ENCODE data around the gene FBXL3. TPM values are rescaled to one million over a fixed set of nuclear protein-coding genes. Genes with fewer than 3 reads are reported as not detected.
A peak's percentile ranks its signal among the peaks of the same experiment; 100 is the strongest.

The FBXL3 gene
- 20.0 TPM for polyA plus RNA-seq (2013, experiment 1 of 2)
- 22.4 TPM for polyA plus RNA-seq (2013, experiment 2 of 2)

- Histone ChIP-seq H4K8ac (ENCODE audit: low read length) (peak within 1 kb of the TSS; percentile 97), H3K14ac (ENCODE audit: low read length in 2 of 2) (peak within 1 kb of the TSS in 1 of 2 experiments; percentile 93), H3K36me3 (ENCODE audit: control insufficient read depth in 1 of 2, insufficient read depth in 2 of 2, low read depth in 1 of 2, low read length in 2 of 2) (no peaks in the 10 kb centered on the region), H3K23ac (ENCODE audit: low read length in 2 of 2) (peak within 1 kb of the TSS in 1 of 2 experiments; percentile 59), H2AK5ac (ENCODE audit: low read length, severe bottlenecking) (no peak within 1 kb of the TSS), H2BK5ac (ENCODE audit: low read depth, low read length, poor library complexity, severe bottlenecking) (peak within 1 kb of the TSS; percentile 63), H3K4me2 (ENCODE audit: low read length, poor library complexity, severe bottlenecking) (peak within 1 kb of the TSS; percentile 87), H3K27ac (ENCODE audit: low read length, poor library complexity, severe bottlenecking) (peak within 1 kb of the TSS; percentile 92), H2AFZ (ENCODE audit: low read depth, low read length) (peak within 1 kb of the TSS; percentile 97), H3K4me1 (ENCODE audit: control insufficient read depth, insufficient read depth, low read depth, low read length) (peaks cover 10% of the 10 kb centered on the region), H4K91ac (ENCODE audit: low read length) (peak within 1 kb of the TSS; percentile 95), H3K27me3 (ENCODE audit: control insufficient read depth in 1 of 2, insufficient read depth in 1 of 2, low read length in 2 of 2) (no peaks in the 10 kb centered on the region), H3K9ac (ENCODE audit: low read length) (peak within 1 kb of the TSS; percentile 93), H3K4ac (ENCODE audit: low read depth in 1 of 2, low read length in 2 of 2) (peak within 1 kb of the TSS; percentile 55 to 89), H3K79me1 (replicated peaks; ENCODE audit: low read length, poor library complexity, severe bottlenecking) (no peaks in the 10 kb centered on the region), H3K4me3 (ENCODE audit: insufficient read depth in 1 of 2, low read depth in 1 of 2, low read length in 2 of 2) (peak within 1 kb of the TSS; percentile 85 to 96), H2BK15ac (ENCODE audit: low read depth, poor library complexity, severe bottlenecking) (peak within 1 kb of the TSS; percentile 55), H2BK120ac (ENCODE audit: low read depth, low read length) (peak within 1 kb of the TSS; percentile 21), H3K18ac (ENCODE audit: low read depth in 1 of 2, low read length in 2 of 2) (peak within 1 kb of the TSS; percentile 80 to 99), H2BK12ac (ENCODE audit: low read length in 2 of 2) (no peak within 1 kb of the TSS), H3K9me3 (ENCODE audit: control insufficient read depth, low read length) (no peaks in the 10 kb centered on the region)
- DNase-seq, result peak; percentile 93
- under 1% methylated on average over 70 of the region's 74 CpGs for WGBS
Measured at GRCh38 chr13:77026861-77027621, at the start of gene FBXL3. TSS of gene FBXL3 (minus strand) at chr13:77027159. CDS start at chr13:77021860, 5,299 bp downstream.

- H3K27ac ChIP-seq (ENCODE audit: low read length, poor library complexity, severe bottlenecking), result no peak overlapping the region
- no peak overlapping the region for H2BK5ac ChIP-seq (ENCODE audit: low read depth, low read length, poor library complexity, severe bottlenecking)
- DNase-seq, result no peak
- peaks cover 3 to 76% of the 10 kb centered on the region in 2 experiments for H3K36me3 ChIP-seq (ENCODE audit: control insufficient read depth in 1 of 2, insufficient read depth in 2 of 2, low read depth in 1 of 2, low read length in 2 of 2)
- no peak overlapping the region for H2AK5ac ChIP-seq (ENCODE audit: low read length, severe bottlenecking)
- H3K4me2 ChIP-seq (ENCODE audit: low read length, poor library complexity, severe bottlenecking), result no peak overlapping the region
- no peaks in the 10 kb centered on the region for H3K4me1 ChIP-seq (ENCODE audit: control insufficient read depth, insufficient read depth, low read depth, low read length)
- 91% methylated on average over 2 of the region's 2 CpGs for WGBS
- H2BK15ac ChIP-seq (ENCODE audit: low read depth, poor library complexity, severe bottlenecking), result no peak overlapping the region
- no peak overlapping the region for H2BK120ac ChIP-seq (ENCODE audit: low read depth, low read length)
- no peak overlapping the region for H4K8ac ChIP-seq (ENCODE audit: low read length)
- no peaks in the 10 kb centered on the region for H3K9me3 ChIP-seq (ENCODE audit: control insufficient read depth, low read length)
- no peaks in the 10 kb centered on the region for H3K27me3 ChIP-seq (ENCODE audit: control insufficient read depth in 1 of 2, insufficient read depth in 1 of 2, low read length in 2 of 2)
- no peak overlapping the region for H3K18ac ChIP-seq (ENCODE audit: low read depth in 1 of 2, low read length in 2 of 2)
- H3K79me1 ChIP-seq (replicated peaks; ENCODE audit: low read length, poor library complexity, severe bottlenecking), result no peaks in the 10 kb centered on the region
- H2AFZ ChIP-seq (ENCODE audit: low read depth, low read length), result no peak overlapping the region
- no peak overlapping the region for H3K4me3 ChIP-seq (ENCODE audit: insufficient read depth in 1 of 2, low read depth in 1 of 2, low read length in 2 of 2)
- no peak overlapping the region for H3K9ac ChIP-seq (ENCODE audit: low read length)
- H3K23ac ChIP-seq (ENCODE audit: low read length in 2 of 2), result no peak overlapping the region
- H2BK12ac ChIP-seq (ENCODE audit: low read length in 2 of 2), result no peak overlapping the region
- no peak overlapping the region for H4K91ac ChIP-seq (ENCODE audit: low read length)
- H3K4ac ChIP-seq (ENCODE audit: low read depth in 1 of 2, low read length in 2 of 2), result no peak overlapping the region
- H3K14ac ChIP-seq (ENCODE audit: low read length in 2 of 2), result no peak overlapping the region
Measured at GRCh38 chr13:77067519-77067918, 40.6 kb upstream of the FBXL3 start.

- no peak overlapping the region for H2AFZ ChIP-seq (ENCODE audit: low read depth, low read length)
- 50% methylated on average over 1 of the region's 5 CpGs for WGBS
Measured at GRCh38 chr13:77065461-77066147, 38.6 kb upstream of the FBXL3 start.

GRCh38 chr13:77062097-77062496 is 35.1 kb upstream of the FBXL3 start:
- Histone ChIP-seq H3K27ac (ENCODE audit: low read length, poor library complexity, severe bottlenecking) (no peak overlapping the region), H3K27me3 (ENCODE audit: control insufficient read depth in 1 of 2, insufficient read depth in 1 of 2, low read length in 2 of 2) (no peaks in the 10 kb centered on the region), H3K18ac (ENCODE audit: low read depth in 1 of 2, low read length in 2 of 2) (no peak overlapping the region), H3K9me3 (ENCODE audit: control insufficient read depth, low read length) (no peaks in the 10 kb centered on the region), H2AFZ (ENCODE audit: low read depth, low read length) (no peak overlapping the region), H3K79me1 (replicated peaks; ENCODE audit: low read length, poor library complexity, severe bottlenecking) (no peaks in the 10 kb centered on the region), H3K9ac (ENCODE audit: low read length) (no peak overlapping the region), H3K4me1 (ENCODE audit: control insufficient read depth, insufficient read depth, low read depth, low read length) (peaks cover 2% of the 10 kb centered on the region), H4K91ac (ENCODE audit: low read length) (no peak overlapping the region), H3K23ac (ENCODE audit: low read length in 2 of 2) (no peak overlapping the region), H2BK12ac (ENCODE audit: low read length in 2 of 2) (no peak overlapping the region), H3K4me2 (ENCODE audit: low read length, poor library complexity, severe bottlenecking) (no peak overlapping the region), H3K36me3 (ENCODE audit: control insufficient read depth in 1 of 2, insufficient read depth in 2 of 2, low read depth in 1 of 2, low read length in 2 of 2) (peaks cover 7 to 79% of the 10 kb centered on the region in 2 experiments), H2BK15ac (ENCODE audit: low read depth, poor library complexity, severe bottlenecking) (no peak overlapping the region), H2BK5ac (ENCODE audit: low read depth, low read length, poor library complexity, severe bottlenecking) (no peak overlapping the region), H3K4me3 (ENCODE audit: insufficient read depth in 1 of 2, low read depth in 1 of 2, low read length in 2 of 2) (no peak overlapping the region), H4K8ac (ENCODE audit: low read length) (no peak overlapping the region), H2BK120ac (ENCODE audit: low read depth, low read length) (no peak overlapping the region), H2AK5ac (ENCODE audit: low read length, severe bottlenecking) (no peak overlapping the region), H3K14ac (ENCODE audit: low read length in 2 of 2) (no peak overlapping the region), H3K4ac (ENCODE audit: low read depth in 1 of 2, low read length in 2 of 2) (no peak overlapping the region)
- WGBS, result no CpG with 5 or more reads among the region's 1 CpG
- no peak for DNase-seq

More at GRCh38 chr13:77065461-77066147, 38.6 kb upstream of the FBXL3 start:
- no peak overlapping the region for H3K4me2 ChIP-seq (ENCODE audit: low read length, poor library complexity, severe bottlenecking)
- no peak overlapping the region for H3K27ac ChIP-seq (ENCODE audit: low read length, poor library complexity, severe bottlenecking)
- H3K4me1 ChIP-seq (ENCODE audit: control insufficient read depth, insufficient read depth, low read depth, low read length), result no peaks in the 10 kb centered on the region
- H3K36me3 ChIP-seq (ENCODE audit: control insufficient read depth in 1 of 2, insufficient read depth in 2 of 2, low read depth in 1 of 2, low read length in 2 of 2), result peaks cover 3 to 83% of the 10 kb centered on the region in 2 experiments
- H3K27me3 ChIP-seq (ENCODE audit: control insufficient read depth in 1 of 2, insufficient read depth in 1 of 2, low read length in 2 of 2), result no peaks in the 10 kb centered on the region
- no peak for DNase-seq
- no peak overlapping the region for H3K9ac ChIP-seq (ENCODE audit: low read length)
- no peak overlapping the region for H3K4ac ChIP-seq (ENCODE audit: low read depth in 1 of 2, low read length in 2 of 2)
- no peak overlapping the region for H3K4me3 ChIP-seq (ENCODE audit: insufficient read depth in 1 of 2, low read depth in 1 of 2, low read length in 2 of 2)
- H2BK120ac ChIP-seq (ENCODE audit: low read depth, low read length), result no peak overlapping the region
- H2BK12ac ChIP-seq (ENCODE audit: low read length in 2 of 2), result no peak overlapping the region
- no peak overlapping the region for H2BK5ac ChIP-seq (ENCODE audit: low read depth, low read length, poor library complexity, severe bottlenecking)
- no peaks in the 10 kb centered on the region for H3K9me3 ChIP-seq (ENCODE audit: control insufficient read depth, low read length)
- H4K8ac ChIP-seq (ENCODE audit: low read length), result no peak overlapping the region
- H3K79me1 ChIP-seq (replicated peaks; ENCODE audit: low read length, poor library complexity, severe bottlenecking), result no peaks in the 10 kb centered on the region
- no peak overlapping the region for H3K14ac ChIP-seq (ENCODE audit: low read length in 2 of 2)
- no peak overlapping the region for H3K23ac ChIP-seq (ENCODE audit: low read length in 2 of 2)
- no peak overlapping the region for H2AK5ac ChIP-seq (ENCODE audit: low read length, severe bottlenecking)
- H4K91ac ChIP-seq (ENCODE audit: low read length), result no peak overlapping the region
- no peak overlapping the region for H3K18ac ChIP-seq (ENCODE audit: low read depth in 1 of 2, low read length in 2 of 2)
- no peak overlapping the region for H2BK15ac ChIP-seq (ENCODE audit: low read depth, poor library complexity, severe bottlenecking)
